ENCODE data around the gene ERC1.
A peak's percentile ranks its signal among the peaks of the same experiment; 100 is the strongest.

The ERC1 gene

GRCh38 chr12:1365703-1366102, 374.7 kb downstream of the ERC1 start:
- no peak for DNase-seq

GRCh38 chr12:1367331-1368291, 376.6 kb downstream of the ERC1 start:
- DNase-seq = no peak

- no peak for DNase-seq
Measured at GRCh38 chr12:1369460-1369859, 378.4 kb downstream of the ERC1 start.

GRCh38 chr12:1369938-1370500, 379.0 kb downstream of the ERC1 start:
- DNase-seq = no peak

GRCh38 chr12:1373901-1374735, 383.1 kb downstream of the ERC1 start:
- no peak for DNase-seq

- DNase-seq = no peak
Measured at GRCh38 chr12:1375323-1375722, 384.3 kb downstream of the ERC1 start.

- no peak for DNase-seq
Measured at GRCh38 chr12:1377117-1377516, 386.1 kb downstream of the ERC1 start.

- DNase-seq = no peak
Measured at GRCh38 chr12:1377681-1378080, 386.7 kb downstream of the ERC1 start.

GRCh38 chr12:1380171-1380851, 389.3 kb downstream of the ERC1 start:
- DNase-seq = no peak

- no peak for DNase-seq
Measured at GRCh38 chr12:1382151-1382550, 391.1 kb downstream of the ERC1 start.

GRCh38 chr12:1382826-1383225, 391.8 kb downstream of the ERC1 start:
- no peak for DNase-seq

- peak in 1 of 5 donors; percentile 9 for DNase-seq
Measured at GRCh38 chr12:1383758-1384157, 392.7 kb downstream of the ERC1 start.

- no peak for DNase-seq
Measured at GRCh38 chr12:1384910-1385309, 393.9 kb downstream of the ERC1 start.

- no peak for DNase-seq
Measured at GRCh38 chr12:1391722-1392121, 400.7 kb downstream of the ERC1 start.

- DNase-seq = no peak
Measured at GRCh38 chr12:1395421-1395955, 404.5 kb downstream of the ERC1 start.

- DNase-seq = no peak
Measured at GRCh38 chr12:1398673-1399072, 407.6 kb downstream of the ERC1 start.

GRCh38 chr12:1401891-1402290, 410.9 kb downstream of the ERC1 start:
- DNase-seq = no peak

GRCh38 chr12:1403417-1403816, 412.4 kb downstream of the ERC1 start:
- DNase-seq = no peak

- no peak for DNase-seq
Measured at GRCh38 chr12:1405619-1406018, 414.6 kb downstream of the ERC1 start.

- no peak for DNase-seq
Measured at GRCh38 chr12:1410794-1411193, 419.8 kb downstream of the ERC1 start.

GRCh38 chr12:1413930-1414329, 422.9 kb downstream of the ERC1 start:
- DNase-seq = no peak

- DNase-seq = no peak
Measured at GRCh38 chr12:1418144-1418543, 427.1 kb downstream of the ERC1 start.
